Stimulated activated CD8-positive, alpha-beta memory T cell treated with anti-CD3 and anti-CD28 coated beads, Interleukin-15, amount 100 ng/mL, for 48 hours (primary cell): ENCODE measurements around the gene AGMO.

Experiments used
- DNase-seq, 2 donors: peaks; one replicate each; pipeline ENCODE4 v3.0.0-alpha.2; 2020; ENCODE audit warnings: low read depth in 2 of 2

Gene AGMO

DNA sequence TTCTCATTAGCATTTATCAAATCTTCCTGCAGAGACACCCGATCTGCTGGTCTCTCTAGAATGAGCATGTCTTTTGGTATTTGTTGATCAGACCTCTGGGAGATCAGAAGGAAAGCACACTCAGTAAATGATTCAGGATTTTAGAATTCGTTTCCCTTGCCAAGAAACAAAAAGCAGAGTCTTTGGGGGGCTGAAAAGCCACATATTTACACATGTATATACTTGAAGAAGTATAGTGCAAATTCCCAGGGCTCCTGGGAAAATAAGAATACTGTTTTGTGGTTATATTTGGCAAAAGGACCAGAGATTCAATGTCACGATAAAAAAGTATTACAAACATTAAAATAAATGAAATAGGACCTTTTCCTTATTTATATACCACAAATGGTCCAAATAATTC lies 100.2 kb downstream of the AGMO start:
- no peak for DNase-seq

DNA sequence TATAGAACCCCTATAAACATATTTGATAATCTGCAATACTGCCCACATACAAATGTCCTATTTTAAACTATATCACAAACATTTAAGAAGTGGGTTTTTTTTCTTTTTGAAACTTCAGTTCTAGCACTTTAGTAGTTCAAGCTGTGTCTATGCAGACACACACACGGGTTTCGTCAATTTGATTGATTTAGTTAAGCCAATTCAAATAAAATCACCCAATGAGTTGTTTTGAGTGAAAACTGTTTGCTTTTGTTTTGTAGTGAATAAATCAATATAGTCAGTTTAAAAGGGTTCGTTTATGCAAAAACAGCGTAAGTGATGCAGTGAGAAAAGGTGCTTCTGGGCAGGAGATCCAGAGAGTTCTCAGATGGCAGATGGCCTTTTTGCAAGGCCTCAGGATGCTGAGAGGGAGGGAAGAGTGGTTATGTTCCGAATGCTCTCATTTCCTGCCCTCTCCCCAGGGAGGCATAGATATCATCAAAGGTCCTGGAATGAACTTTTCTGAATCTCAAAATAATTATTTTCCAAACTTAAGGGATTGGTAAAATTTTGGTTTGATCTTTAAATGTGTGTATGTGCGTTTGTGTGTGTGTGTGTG lies 102.7 kb downstream of the AGMO start:
- DNase-seq, result no peak

GRCh38 chr7:15457990-15458955 lies 103.5 kb downstream of the AGMO start:
- DNase-seq, result no peak

DNA sequence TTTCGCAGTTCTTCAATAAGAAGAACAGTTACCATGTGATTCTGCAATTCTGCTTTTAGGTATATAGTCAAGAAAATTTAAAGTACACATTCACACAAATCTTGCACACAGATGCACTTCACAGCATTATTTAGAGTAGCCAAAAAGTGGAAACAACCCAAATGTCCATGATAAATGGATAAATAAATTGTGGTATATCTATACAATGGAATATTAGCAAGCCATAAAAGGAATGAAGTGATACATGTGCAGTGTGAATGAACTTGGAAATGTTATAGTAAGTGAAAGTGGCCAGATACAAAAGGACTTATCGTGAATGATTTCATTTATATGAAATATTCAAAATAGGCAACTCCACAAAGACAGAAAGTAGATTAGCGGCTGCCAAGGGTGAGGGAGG lies 109.1 kb downstream of the AGMO start:
- DNase-seq, result no peak

- no peak for DNase-seq
Measured at GRCh38 chr7:15446722-15447121, 115.1 kb downstream of the AGMO start.

DNA sequence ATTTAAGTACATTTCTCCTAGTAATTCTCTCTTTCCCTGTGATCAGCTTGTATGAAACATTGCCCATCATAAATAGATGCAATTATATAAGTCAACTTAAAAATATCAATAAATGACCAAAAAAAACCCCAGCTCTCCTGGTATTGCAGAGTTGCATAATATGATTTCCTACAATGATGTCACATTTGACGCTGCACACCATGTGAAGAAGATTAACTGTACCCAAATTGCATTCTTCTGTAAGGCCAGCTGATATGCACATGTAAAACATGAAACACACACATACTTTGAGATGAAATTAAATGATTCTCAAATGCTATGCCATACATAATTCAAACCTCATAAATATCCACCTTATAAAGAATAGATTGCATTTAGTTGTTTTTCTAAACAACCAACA lies 115.5 kb downstream of the AGMO start:
- no peak for DNase-seq

- DNase-seq, result no peak
Measured at GRCh38 chr7:15441915-15442314, 119.9 kb downstream of the AGMO start.

DNA sequence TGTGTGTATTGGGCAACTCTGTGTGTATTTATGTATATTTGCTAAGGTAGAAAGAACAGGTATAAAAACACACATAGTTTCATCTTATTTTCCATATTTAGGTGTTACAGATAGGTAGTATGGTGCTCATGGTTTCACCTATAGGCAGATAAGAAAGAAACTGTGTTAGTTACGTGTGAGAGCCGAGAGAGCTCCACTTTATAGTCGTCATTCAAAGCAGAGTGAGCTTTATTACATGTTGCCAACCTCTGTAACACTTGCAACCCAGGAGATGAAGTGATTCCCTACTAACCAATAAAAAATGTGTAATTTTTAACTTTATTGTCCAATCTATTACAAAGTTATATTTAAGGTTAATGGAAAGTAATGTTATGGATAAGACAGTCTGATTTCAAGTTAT lies 121.3 kb downstream of the AGMO start:
- no peak for DNase-seq

GRCh38 chr7:15439853-15440252 lies 122.0 kb downstream of the AGMO start:
- no peak for DNase-seq

GRCh38 chr7:15433151-15433550 lies 128.7 kb downstream of the AGMO start:
- DNase-seq, result no peak

GRCh38 chr7:15430911-15431310 lies 130.9 kb downstream of the AGMO start:
- DNase-seq, result no peak

GRCh38 chr7:15430191-15430590 lies 131.6 kb downstream of the AGMO start:
- no peak for DNase-seq

- no peak for DNase-seq
Measured at GRCh38 chr7:15424468-15424867, 137.3 kb downstream of the AGMO start.

DNA sequence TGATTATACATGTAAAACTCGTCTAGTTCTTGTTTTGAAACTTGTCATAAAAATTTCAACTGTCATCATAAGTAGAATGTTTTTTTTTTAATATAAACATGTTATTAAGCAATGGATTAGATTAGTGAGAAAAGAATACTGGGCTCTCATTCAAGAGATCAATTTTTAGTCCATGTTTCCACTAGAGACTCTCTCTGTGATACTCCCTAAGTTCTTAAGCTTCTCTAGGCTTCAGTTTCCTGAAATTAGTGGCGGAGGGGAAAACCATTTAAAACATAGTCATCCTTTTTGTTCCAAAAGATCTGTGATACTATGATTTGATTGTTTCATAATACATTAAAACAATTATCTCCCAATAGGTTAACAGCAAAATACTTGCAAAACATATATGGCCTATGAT lies 142.2 kb downstream of the AGMO start:
- DNase-seq, result no peak

- DNase-seq, result no peak
Measured at GRCh38 chr7:15418264-15418663, 143.6 kb downstream of the AGMO start.

- no peak for DNase-seq
Measured at GRCh38 chr7:15417341-15417988, 144.3 kb downstream of the AGMO start.

DNA sequence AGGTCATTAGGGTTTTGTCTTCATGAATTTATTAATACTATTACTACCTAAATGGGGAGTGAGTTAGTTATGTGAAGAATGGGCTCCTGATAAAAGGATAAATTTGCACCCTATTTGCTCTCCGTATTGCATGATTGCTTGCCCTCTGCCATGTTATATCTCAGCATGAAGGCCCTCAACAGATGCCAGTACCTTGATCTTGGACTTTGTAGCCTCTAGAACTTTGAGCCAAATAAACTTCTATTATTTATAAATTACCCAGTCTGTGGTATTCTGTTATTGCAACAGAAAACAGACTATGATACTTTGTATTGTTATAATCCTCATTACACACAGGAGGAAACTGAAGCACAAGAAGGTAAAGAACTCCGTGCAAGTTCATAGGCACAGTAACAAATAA lies 150.8 kb downstream of the AGMO start:
- no peak for DNase-seq

GRCh38 chr7:15407910-15408309 lies 153.9 kb downstream of the AGMO start:
- DNase-seq, result no peak

DNA sequence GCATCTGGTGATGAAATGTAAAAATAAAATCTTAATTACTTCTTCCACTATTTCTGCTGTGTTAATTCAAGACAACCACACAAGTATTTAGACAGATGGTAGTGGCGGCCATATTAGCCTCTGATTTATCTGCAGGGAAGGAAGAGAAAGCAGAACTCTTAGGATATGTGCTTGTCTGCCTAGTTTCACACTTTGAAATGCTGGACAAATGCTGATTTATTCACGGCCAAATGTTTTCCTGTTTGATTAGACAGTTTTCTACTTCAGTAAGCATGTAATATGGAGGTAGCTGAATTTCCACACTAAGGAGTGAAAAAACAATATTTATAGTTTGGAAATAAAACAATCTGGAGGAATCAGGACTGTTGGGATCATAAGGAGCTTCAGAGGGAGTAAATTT lies 158.1 kb downstream of the AGMO start:
- DNase-seq, result no peak

DNA sequence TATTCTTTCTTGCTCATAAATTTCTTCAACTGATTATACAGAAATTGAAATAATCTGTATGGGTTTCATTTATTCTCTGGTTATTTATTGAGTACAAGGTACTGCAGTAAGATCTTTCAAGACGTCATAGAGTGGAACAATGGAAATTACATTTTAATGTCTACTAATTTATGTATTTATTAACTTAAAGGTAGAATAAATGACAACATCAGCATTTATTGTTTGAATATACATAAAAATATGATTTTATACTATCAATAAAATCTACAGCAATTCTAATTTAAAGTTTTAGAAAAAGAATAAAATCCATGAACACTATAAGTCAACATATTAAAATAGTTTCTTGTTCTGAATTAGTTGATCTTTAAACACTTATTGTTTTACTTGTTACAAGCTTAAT lies 158.5 kb downstream of the AGMO start:
- no peak for DNase-seq

DNA sequence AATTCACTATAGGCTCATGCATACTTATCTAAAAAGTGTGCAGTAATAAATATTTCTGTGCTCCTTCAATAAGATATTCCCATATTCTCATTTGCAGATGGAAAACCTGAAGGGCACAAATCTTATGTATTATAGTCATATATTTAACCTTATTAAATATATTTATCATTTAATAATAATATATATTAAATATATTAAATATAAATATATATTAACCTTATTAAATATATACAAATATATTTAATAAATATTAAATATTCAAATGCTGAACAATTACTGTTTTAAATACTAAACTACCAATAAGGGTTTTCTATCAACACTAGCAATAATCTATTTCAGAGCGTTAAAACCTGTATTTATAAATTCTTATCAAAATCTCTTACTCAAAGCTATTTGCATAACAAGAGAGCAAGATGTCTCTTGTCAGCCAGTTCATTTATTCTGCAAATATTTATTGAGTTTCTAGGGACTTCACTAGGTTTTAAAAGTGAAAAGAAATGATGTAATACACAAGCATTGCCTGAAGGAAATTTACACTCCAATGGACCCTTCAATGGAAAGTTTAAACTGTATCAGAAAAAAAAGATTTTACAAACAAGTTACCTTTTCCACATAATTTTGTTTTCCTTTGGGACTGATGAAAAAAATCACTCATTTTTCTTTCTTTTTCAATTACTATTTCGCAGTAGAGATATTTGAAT lies 159.2 kb downstream of the AGMO start:
- DNase-seq, result no peak

GRCh38 chr7:15400440-15400839 lies 161.4 kb downstream of the AGMO start:
- no peak for DNase-seq
